NCI-H187 (cell line): ENCODE measurements around the gene IL20RB.
"Not testable (repeated sequence)": the region's sequence is repeated elsewhere in the genome, so short reads cannot be mapped to it uniquely, and the experiment has no call there.

Experiments
- DNase-seq, 2 experiments: peaks; one replicate each; lab custom pipeline; 2025; lab: John Stamatoyannopoulos, UW

The IL20RB gene

DNA sequence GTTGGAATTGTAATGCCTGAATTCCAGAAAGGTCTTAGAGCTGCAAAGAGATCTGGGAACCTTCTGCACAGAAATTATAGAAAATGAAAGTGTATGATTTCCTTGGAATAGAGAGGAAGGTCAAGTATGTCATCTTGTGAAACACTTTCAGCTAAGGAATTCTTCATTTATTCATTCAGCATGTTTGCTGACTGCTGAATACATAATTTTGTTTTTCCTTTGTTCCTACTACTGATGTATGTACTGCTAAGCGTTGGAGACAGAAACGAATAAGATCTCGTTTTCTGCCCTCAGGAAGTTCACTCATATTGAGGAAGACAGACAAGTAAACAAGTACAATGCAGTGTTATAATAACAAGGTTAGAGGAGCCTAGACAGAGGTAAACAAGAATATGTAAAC, 14.3 kb upstream of the IL20RB start:
- no peak for DNase-seq

- DNase-seq = no peak
Observed at GRCh38 chr3:136946978-136947377, 10.8 kb upstream of the IL20RB start.

DNA sequence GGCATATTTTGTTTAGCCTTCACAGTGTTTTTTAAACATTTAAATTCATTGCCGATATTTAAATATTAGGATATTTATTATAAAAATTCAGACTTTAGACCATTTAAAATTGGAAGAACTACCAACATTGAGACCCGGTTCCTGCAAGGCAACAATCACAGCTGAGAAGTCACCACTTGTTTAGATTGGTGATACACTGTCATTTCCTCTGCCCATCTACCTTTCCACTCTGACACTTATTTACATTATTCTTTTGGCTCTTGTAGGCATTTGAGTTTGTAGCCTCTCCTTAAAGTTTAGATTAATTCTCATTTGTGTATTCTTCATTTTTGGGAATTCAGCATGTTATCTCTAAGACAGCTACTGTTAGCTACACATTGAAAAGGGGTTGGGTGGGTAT, 10.3 kb upstream of the IL20RB start:
- DNase-seq = no peak

GRCh38 chr3:136949146-136949545, 8.6 kb upstream of the IL20RB start:
- DNase-seq = no peak

- no peak for DNase-seq
Observed at GRCh38 chr3:136949708-136950107, 8.1 kb upstream of the IL20RB start.

DNA sequence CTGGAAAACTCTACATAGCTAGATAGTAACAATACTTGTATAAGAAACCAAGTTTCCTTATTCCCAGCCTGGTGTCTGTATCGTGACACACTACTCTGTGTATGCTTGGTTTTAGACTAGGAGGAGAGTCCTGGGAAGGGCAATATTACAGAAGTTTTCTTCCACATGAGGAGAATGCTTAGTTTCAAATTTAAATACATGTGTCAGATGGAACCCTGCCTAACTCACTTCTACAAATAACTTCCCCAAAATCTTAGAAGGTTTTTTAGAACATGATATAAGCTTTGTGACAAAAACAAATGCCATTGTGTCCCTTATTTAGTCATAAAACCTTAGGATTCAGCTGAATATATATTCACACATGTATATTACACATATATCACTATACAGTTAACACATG, 7.2 kb upstream of the IL20RB start:
- DNase-seq = no peak

GRCh38 chr3:136952292-136952691, 5.5 kb upstream of the IL20RB start:
- no peak for DNase-seq

DNA sequence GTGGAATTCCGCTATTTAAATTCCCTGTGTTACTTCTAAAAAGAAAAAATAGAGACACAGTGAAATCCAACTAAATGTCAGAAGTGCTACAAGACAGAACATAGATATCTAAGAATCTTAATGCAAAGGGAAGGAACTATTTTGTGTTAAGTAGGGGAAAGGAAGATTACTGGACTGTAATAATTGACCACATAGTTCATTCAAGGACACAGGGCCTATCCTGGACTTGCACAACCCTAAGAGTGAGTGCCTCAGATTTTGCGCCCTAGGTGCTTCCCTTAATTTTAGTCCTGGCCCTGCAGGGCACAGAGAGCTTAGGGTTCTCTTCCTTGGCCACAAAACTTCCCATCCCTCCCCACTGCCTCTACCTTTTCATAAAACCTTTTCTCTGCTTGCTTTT, 3.5 kb upstream of the IL20RB start:
- DNase-seq = no peak

GRCh38 chr3:136954980-136955780, 2.6 kb upstream of the IL20RB start:
- no peak for DNase-seq

GRCh38 chr3:136955813-136956212, 2.0 kb upstream of the IL20RB start:
- DNase-seq = no peak

- DNase-seq = no peak
Observed at GRCh38 chr3:136956971-136957370, 812 bp upstream of the IL20RB start.

GRCh38 chr3:136958939-136959338, 1.2 kb downstream of the IL20RB start:
- DNase-seq = no peak

DNA sequence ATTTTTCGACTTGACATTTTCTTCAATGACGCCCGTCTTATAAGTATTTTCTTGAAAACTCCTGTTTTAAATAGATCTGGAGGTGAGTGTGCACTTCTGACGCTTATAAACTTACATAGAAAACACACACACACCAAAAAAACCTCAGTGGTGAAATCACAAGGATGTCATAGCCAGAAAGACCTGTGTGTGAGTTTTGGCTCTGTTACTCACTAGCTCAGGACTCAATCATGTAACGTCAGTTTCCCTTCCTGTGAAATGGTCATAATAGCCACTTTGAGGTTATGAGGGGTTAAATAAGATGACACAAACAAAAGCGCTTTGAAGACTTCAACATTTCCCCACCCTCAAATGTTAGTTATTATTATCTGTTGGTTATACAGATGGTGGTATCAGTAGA, 1.8 kb downstream of the IL20RB start:
- DNase-seq = no peak

- DNase-seq = no peak
Observed at GRCh38 chr3:136960838-136961836, 3.4 kb downstream of the IL20RB start.

- DNase-seq = no peak
Observed at GRCh38 chr3:136962927-136963326, 5.1 kb downstream of the IL20RB start.

GRCh38 chr3:136969539-136969938, 11.8 kb downstream of the IL20RB start:
- DNase-seq = not testable (repeated sequence)

DNA sequence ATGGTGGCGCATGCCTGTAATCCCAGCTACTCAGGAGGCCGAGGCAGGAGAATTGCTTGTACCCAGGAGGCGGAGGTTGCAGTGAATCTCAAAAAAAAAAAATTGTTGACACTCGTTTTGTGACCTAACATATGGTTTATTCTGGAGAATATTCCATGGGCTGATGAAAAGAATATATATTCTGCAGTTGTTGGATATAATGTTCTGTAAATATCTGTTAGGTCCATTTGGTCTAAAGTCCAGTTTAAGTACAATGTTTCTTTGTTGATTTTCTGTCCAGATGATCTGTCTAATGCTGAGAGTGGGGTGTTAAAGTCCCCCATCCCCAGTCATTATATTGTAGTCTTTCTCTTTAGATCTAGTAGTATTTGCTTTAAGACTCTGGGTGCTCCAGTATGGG, 15.6 kb downstream of the IL20RB start:
- DNase-seq = no peak

- no peak for DNase-seq
Observed at GRCh38 chr3:136974670-136975069, 16.9 kb downstream of the IL20RB start.

- no peak for DNase-seq
Observed at GRCh38 chr3:136979204-136979603, 21.4 kb downstream of the IL20RB start.

DNA sequence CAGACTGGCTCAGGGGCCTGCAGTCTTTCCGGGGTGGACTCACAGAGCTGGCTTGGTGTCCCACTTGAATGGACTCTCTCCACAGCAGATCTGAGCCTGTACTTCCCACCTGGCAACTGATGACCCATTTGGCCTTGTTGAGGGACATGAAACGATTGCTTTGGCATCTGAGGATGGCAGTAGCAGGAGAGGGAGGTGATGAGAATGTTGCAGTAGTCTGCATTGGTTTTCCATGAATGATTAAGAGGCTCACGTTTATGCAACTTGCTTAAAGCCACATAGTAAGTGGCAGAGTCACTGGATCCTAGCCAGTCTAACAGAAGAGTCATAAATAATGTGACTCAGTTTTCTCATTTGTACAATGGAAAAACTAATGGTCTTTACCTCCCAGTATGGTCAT, 21.9 kb downstream of the IL20RB start:
- DNase-seq = no peak

GRCh38 chr3:136982033-136982432, 24.2 kb downstream of the IL20RB start:
- DNase-seq = no peak

- no peak for DNase-seq
Observed at GRCh38 chr3:136982520-136983138, 24.8 kb downstream of the IL20RB start.

- DNase-seq = no peak
Observed at GRCh38 chr3:136984837-136985236, 27.1 kb downstream of the IL20RB start.
